ENCODE data around the gene SEMA3G. TPM values are rescaled to one million over a fixed set of nuclear protein-coding genes. Genes with fewer than 3 reads are reported as not detected.

The SEMA3G gene
- total RNA-seq, 4 donors from 2014 or later, result 4.4 to 91.2 (median 16.7) TPM

DNA sequence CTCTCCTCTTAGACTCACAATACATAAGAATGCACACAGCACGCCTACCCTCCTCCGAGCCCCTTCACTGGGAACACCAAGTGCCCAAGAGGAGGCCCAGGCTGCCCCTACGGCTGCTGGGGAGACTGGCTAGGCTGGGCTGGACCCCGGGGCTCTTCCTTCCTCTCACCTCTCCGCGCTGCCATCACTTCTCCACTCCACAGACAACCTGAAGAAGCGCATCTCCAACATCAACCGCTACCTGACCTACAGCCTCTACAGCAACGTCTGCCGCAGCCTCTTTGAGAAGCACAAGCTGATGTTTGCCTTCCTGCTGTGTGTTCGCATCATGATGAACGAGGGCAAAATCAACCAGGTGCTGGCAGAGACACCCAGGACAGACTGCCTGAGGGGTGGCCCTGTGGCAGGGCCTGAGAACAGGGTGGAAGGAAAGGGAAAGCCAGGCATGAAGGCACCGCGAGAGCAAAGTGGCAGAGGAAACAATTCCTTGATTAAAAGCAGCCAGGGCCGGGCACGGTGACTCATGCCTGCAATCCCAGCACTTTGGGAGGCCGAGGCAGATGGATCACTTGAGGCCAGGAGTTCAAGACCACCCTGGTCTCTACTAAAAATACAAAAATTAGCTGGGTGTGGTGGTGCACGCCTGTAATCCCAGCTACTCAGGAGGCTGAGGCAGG, 51.6 kb downstream of the SEMA3G start:
- H3K36me3 ChIP-seq, result no peaks in the 10 kb centered on the region
- no peak for DNase-seq
- no peaks in the 10 kb centered on the region for H3K4me1 ChIP-seq
- no peak overlapping the region for H3K27ac ChIP-seq
- no peaks in the 10 kb centered on the region for H3K27me3 ChIP-seq
- H3K4me3 ChIP-seq, result no peak overlapping the region
- TF ChIP-seq POLR2A (IDR thresholded peaks at IDR 0.05), result no peak
- TF ChIP-seq, protein P1, sequence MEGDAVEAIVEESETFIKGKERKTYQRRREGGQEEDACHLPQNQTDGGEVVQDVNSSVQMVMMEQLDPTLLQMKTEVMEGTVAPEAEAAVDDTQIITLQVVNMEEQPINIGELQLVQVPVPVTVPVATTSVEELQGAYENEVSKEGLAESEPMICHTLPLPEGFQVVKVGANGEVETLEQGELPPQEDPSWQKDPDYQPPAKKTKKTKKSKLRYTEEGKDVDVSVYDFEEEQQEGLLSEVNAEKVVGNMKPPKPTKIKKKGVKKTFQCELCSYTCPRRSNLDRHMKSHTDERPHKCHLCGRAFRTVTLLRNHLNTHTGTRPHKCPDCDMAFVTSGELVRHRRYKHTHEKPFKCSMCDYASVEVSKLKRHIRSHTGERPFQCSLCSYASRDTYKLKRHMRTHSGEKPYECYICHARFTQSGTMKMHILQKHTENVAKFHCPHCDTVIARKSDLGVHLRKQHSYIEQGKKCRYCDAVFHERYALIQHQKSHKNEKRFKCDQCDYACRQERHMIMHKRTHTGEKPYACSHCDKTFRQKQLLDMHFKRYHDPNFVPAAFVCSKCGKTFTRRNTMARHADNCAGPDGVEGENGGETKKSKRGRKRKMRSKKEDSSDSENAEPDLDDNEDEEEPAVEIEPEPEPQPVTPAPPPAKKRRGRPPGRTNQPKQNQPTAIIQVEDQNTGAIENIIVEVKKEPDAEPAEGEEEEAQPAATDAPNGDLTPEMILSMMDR (IDR thresholded peaks at IDR 0.05), result no peak
- intact Hi-C loops (cut with DNase I; ENCODE audit: low total_unique reads), result no loop called here
- H3K9me3 ChIP-seq, result no peaks in the 10 kb centered on the region

DNA sequence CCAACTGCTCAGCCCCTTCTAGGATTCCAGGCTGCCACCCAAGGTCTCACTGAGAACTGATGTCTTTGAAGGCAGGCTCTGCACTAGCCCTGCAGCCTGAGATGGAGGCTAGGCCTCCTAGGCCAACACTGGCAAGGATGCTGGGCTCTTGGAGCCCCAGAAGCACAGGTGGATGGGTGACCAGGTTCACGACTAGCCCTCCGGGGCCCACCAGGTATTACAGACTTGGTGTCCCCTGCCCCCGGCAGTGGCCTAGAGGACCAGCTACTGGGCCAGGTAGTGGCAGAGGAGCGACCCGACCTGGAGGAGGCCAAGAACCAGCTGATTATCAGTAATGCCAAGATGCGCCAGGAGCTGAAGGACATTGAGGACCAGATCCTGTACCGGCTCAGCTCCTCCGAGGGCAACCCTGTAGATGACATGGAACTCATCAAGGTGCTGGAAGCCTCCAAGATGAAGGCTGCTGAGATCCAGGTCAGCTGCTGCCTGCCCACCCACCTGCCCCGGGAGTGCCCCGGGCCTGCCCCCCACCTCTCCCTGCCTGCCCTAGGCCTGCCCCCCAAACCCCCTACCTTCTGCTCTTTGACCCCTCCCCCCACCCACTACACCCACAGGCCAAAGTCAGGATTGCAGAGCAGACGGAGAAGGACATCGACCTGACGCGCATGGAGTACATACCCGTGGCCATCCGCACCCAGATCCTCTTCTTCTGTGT, 52.5 kb downstream of the SEMA3G start:
- H3K36me3 ChIP-seq, result no peaks in the 10 kb centered on the region
- no peak for DNase-seq
- TF ChIP-seq POLR2A (IDR thresholded peaks at IDR 0.05), result no peak
- TF ChIP-seq, protein P1 (IDR thresholded peaks at IDR 0.05), result no peak
- H3K4me3 ChIP-seq, result no peak overlapping the region
- H3K27ac ChIP-seq, result no peak overlapping the region
- intact Hi-C loops (cut with DNase I; ENCODE audit: low total_unique reads), result no loop called here
- no peaks in the 10 kb centered on the region for H3K9me3 ChIP-seq
- H3K27me3 ChIP-seq, result no peaks in the 10 kb centered on the region
- H3K4me1 ChIP-seq, result no peaks in the 10 kb centered on the region

DNA sequence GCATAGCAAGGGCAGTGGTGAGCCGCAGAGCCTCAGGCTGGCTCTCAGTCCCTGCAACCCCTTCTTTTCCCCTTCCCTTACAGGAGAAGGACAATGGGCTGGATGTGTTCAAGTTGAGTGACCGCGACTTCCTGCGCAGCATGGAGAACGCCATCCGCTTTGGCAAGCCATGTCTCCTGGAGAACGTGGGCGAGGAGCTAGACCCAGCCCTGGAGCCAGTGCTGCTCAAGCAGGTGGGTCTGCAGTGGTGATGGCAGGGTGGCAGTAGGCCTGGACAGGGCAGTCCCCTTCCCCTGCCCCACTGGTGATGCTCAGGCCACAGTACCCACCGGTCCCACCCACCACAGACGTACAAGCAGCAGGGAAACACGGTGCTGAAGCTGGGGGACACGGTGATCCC, 53.8 kb downstream of the SEMA3G start:
- Histone ChIP-seq H3K36me3 (no peaks in the 10 kb centered on the region), H3K4me1 (no peaks in the 10 kb centered on the region), H3K27me3 (no peaks in the 10 kb centered on the region), H3K4me3 (no peak overlapping the region), H3K27ac (no peak overlapping the region), H3K9me3 (no peaks in the 10 kb centered on the region)
- no peak for TF ChIP-seq POLR2A (IDR thresholded peaks at IDR 0.05)
- TF ChIP-seq, protein P1 (IDR thresholded peaks at IDR 0.05), result no peak
- no peak for DNase-seq
- intact Hi-C loops (cut with DNase I; ENCODE audit: low total_unique reads), result no loop called here

DNA sequence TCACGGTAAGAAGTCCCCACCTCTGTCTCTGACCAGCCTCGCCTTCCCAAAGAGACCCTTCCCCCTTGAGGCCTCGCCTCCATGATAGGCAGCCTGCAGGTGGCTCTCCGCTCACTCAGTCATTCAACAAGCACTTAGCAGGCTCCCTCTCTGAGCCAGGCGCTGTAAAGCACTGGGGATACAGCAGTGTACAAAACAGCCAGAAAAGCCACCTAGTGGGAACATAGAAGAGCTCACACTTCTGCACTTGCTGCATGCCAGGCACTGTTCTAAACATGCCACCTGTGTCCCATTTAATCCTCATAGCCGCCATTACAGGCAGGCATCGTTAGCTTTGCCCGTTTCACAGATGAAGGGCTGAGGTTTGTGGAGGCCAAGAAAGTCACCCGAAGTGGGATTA, 56.0 kb downstream of the SEMA3G start:
- Histone ChIP-seq H3K27me3 (no peaks in the 10 kb centered on the region), H3K36me3 (no peaks in the 10 kb centered on the region), H3K9me3 (no peaks in the 10 kb centered on the region), H3K27ac (no peak overlapping the region), H3K4me3 (no peak overlapping the region), H3K4me1 (no peaks in the 10 kb centered on the region)
- DNase-seq, result no peak
- intact Hi-C loops (cut with DNase I; ENCODE audit: low total_unique reads), result no loop called here
- TF ChIP-seq, protein P1 (IDR thresholded peaks at IDR 0.05), result no peak
- no peak for TF ChIP-seq POLR2A (IDR thresholded peaks at IDR 0.05)

DNA sequence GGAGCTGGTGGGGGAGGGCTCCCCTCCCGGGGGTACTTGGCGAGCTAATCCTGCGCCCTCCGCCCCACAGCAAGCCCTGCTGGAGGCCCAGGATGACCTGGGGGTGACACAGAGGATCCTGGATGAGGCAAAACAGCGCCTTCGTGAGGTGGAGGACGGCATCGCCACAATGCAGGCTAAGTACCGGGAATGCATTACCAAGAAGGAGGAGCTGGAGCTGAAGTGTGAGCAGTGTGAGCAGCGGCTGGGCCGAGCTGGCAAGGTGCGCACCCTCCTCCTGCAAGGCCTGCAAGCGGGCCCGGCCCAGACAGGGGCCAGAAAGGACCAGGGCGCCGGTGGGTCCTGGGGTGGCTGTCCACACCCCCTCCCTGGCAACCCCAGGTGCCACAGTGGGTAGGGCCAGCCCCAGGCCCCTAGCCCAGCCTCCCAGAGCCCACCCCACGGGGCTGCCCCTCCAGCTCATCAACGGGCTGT, 56.5 kb downstream of the SEMA3G start:
- no peak overlapping the region for H3K27ac ChIP-seq
- TF ChIP-seq, protein P1 (IDR thresholded peaks at IDR 0.05), result no peak
- TF ChIP-seq POLR2A (IDR thresholded peaks at IDR 0.05), result no peak
- no peak overlapping the region for H3K4me3 ChIP-seq
- intact Hi-C loops (cut with DNase I; ENCODE audit: low total_unique reads), result no loop called here
- H3K9me3 ChIP-seq, result no peaks in the 10 kb centered on the region
- no peaks in the 10 kb centered on the region for H3K27me3 ChIP-seq
- H3K4me1 ChIP-seq, result no peaks in the 10 kb centered on the region
- no peaks in the 10 kb centered on the region for H3K36me3 ChIP-seq
- no peak for DNase-seq

Data from uterus (tissue), 4 donors.